ENCODE measurements around the gene RNF213. TPM values are rescaled to one million over a fixed set of nuclear protein-coding genes. Genes with fewer than 3 reads are reported as not detected.
A peak's percentile ranks its signal among the peaks of the same experiment; 100 is the strongest.
"Not testable (repeated sequence)": the region's sequence is repeated elsewhere in the genome, so short reads cannot be mapped to it uniquely, and the experiment has no call there.

The RNF213 gene
- polyA plus RNA-seq, 4 donors, result 35.4 to 71.4 (median 53.0) TPM

DNA sequence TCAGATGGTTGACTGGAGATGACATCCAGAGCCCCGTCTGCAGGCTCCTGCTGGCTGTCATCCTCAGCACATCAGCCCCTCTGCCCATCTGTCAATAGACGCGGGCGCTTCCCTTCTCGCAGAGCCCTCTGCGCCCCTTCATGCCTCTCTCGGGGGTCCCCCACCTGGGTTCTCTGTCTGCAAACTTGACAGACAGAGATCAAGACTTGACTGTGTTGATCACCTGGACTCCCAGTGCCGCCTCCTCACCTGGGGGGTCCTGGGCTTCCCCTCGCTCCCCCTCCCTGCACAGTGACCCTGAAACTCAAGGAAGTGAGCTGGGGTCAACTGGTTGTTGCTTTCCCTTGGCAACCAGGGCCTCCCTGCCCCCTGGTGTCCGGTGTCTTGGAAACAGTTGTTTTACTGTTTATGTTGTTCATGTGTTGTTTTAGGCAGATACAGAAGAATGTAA, 31.9 kb downstream of the RNF213 start:
- FAIRE-seq, result no peak
- H3K4me3 ChIP-seq (ENCODE audit: low read depth in 1 of 3, low read length in 3 of 3), result no peak overlapping the region
- no peaks in the 10 kb centered on the region for H3K9me3 ChIP-seq (ENCODE audit: control insufficient read depth in 2 of 2, insufficient read depth in 1 of 2, low read depth in 1 of 2, low read length in 1 of 2)
- no peaks in the 10 kb centered on the region for H3K27me3 ChIP-seq (ENCODE audit: control insufficient read depth in 3 of 3, insufficient read depth in 3 of 3, low read length in 3 of 3)
- no peak overlapping the region for H3K27ac ChIP-seq (ENCODE audit: low read depth in 1 of 3, low read length in 2 of 3)
- WGBS, 3 donors, result 92 to 96% (median 96%) methylated on average over 10 of the region's 10 CpGs
- H3K4me1 ChIP-seq (ENCODE audit: control insufficient read depth in 3 of 3, insufficient read depth in 2 of 3, low read depth in 1 of 3, low read length in 2 of 3), result no peaks in the 10 kb centered on the region
- no peak for DNase-seq
- H3K36me3 ChIP-seq (ENCODE audit: control insufficient read depth in 3 of 3, insufficient read depth in 2 of 3, low read depth in 1 of 3, low read length in 3 of 3), result peaks cover 48 to 97% (median 49%) of the 10 kb centered on the region in 3 donors

DNA sequence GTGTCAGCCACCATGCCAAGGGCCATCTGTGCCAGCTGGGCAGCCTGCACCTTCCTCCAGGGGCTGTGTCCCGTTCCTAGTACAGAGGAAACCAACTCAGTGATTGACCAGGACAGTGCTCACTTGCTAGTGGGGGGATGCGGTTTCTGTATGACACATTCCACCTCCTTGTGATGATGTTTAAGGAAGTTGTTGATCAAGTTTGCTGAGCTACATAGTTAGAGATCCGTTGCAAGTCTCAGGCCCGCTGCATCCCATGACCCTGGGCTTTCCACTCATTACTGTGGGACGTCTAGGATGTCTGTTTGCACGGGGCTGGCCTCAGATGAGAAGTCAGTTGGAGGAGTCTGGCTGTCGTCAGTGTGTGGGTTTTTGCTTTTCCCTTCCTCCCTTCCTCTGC, 33.6 kb downstream of the RNF213 start:
- no peak for DNase-seq
- no peak overlapping the region for H3K4me3 ChIP-seq (ENCODE audit: low read depth in 1 of 3, low read length in 3 of 3)
- no peaks in the 10 kb centered on the region for H3K9me3 ChIP-seq (ENCODE audit: control insufficient read depth in 2 of 2, insufficient read depth in 1 of 2, low read depth in 1 of 2, low read length in 1 of 2)
- WGBS, 3 donors, result 76 to 94% (median 81%) methylated on average over 7 of the region's 7 CpGs
- no peaks in the 10 kb centered on the region for H3K27me3 ChIP-seq (ENCODE audit: control insufficient read depth in 3 of 3, insufficient read depth in 3 of 3, low read length in 3 of 3)
- H3K4me1 ChIP-seq (ENCODE audit: control insufficient read depth in 3 of 3, insufficient read depth in 2 of 3, low read depth in 1 of 3, low read length in 2 of 3), result no peaks in the 10 kb centered on the region
- FAIRE-seq, result no peak
- H3K36me3 ChIP-seq (ENCODE audit: control insufficient read depth in 3 of 3, insufficient read depth in 2 of 3, low read depth in 1 of 3, low read length in 3 of 3), result peaks cover 46 to 93% (median 48%) of the 10 kb centered on the region in 3 donors
- H3K27ac ChIP-seq (ENCODE audit: low read depth in 1 of 3, low read length in 2 of 3), result peak overlapping the region in 1 of 3 donors; percentile 27

DNA sequence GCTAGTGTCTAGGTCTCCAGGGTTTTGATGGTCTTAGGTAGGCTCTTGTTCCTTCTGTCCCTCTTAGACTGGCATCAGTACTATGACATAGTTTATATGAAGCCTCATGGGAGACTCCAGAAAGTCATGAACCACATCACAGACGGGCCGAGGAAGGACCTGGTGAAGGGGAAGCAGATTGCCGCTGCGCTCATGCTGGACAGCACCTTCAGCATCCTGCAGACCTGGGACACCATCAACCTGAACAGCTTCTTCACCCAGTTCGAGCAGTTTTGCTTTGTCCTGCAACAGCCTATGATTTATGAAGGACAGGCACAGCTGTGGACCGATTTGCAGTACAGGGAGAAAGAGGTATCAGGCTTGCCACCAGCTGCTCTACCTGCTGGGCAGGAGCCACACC, 34.0 kb downstream of the RNF213 start:
- 88 to 94% (median 90%) methylated on average over 6 of the region's 6 CpGs for WGBS, 3 donors
- FAIRE-seq (no peak), DNase-seq (no peak)
- Histone ChIP-seq H3K36me3 (ENCODE audit: control insufficient read depth in 3 of 3, insufficient read depth in 2 of 3, low read depth in 1 of 3, low read length in 3 of 3) (peaks cover 46 to 89% (median 48%) of the 10 kb centered on the region in 3 donors), H3K9me3 (ENCODE audit: control insufficient read depth in 2 of 2, insufficient read depth in 1 of 2, low read depth in 1 of 2, low read length in 1 of 2) (no peaks in the 10 kb centered on the region), H3K27me3 (ENCODE audit: control insufficient read depth in 3 of 3, insufficient read depth in 3 of 3, low read length in 3 of 3) (no peaks in the 10 kb centered on the region), H3K4me1 (ENCODE audit: control insufficient read depth in 3 of 3, insufficient read depth in 2 of 3, low read depth in 1 of 3, low read length in 2 of 3) (no peaks in the 10 kb centered on the region), H3K27ac (ENCODE audit: low read depth in 1 of 3, low read length in 2 of 3) (peak overlapping the region in 1 of 3 donors; percentile 27), H3K4me3 (ENCODE audit: low read depth in 1 of 3, low read length in 3 of 3) (no peak overlapping the region)

DNA sequence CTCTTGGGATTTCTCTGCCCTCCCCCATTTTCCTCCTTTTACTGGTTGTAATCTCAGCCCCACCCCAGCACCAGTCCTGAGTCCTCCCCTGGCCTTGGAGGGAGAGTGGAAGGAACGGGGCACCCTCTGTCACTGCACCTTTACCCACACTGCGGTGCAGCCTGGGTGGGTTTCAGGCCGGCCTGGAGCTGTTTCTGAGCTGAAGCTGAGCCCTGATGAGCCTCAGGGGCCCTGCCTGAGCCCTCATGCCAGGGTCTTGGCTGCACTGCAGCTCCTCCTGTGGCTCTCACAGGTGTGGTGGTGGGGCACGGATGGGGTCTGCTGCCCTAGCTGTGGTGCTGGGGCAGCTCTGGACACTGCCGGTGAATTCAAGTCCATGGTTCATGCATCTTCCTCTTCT, 34.5 kb downstream of the RNF213 start:
- no peak for FAIRE-seq
- 84 to 93% (median 90%) methylated on average over 5 of the region's 5 CpGs for WGBS, 3 donors

DNA sequence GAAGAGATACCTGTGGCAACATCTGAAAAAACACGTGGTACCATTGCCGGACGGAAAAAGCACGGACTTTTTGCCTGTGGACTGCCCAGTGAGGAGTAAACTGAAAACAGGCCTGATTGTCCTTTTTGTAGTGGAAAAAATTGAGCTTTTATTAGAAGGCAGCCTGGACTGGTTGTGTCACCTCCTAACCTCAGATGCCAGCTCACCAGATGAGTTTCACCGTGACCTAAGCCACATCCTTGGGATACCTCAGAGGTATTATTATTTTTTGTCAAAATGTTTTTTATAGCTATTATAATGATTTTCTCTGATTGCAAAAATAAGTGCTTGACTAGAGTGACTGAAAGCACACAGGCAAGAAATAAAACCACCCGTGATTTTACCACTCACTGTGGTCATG, 34.9 kb downstream of the RNF213 start:
- Histone ChIP-seq H3K36me3 (ENCODE audit: control insufficient read depth in 3 of 3, insufficient read depth in 2 of 3, low read depth in 1 of 3, low read length in 3 of 3) (peaks cover 43 to 85% (median 49%) of the 10 kb centered on the region in 3 donors), H3K27ac (ENCODE audit: low read depth in 1 of 3, low read length in 2 of 3) (no peak overlapping the region), H3K4me3 (ENCODE audit: low read depth in 1 of 3, low read length in 3 of 3) (no peak overlapping the region), H3K27me3 (ENCODE audit: control insufficient read depth in 3 of 3, insufficient read depth in 3 of 3, low read length in 3 of 3) (no peaks in the 10 kb centered on the region), H3K9me3 (ENCODE audit: control insufficient read depth in 2 of 2, insufficient read depth in 1 of 2, low read depth in 1 of 2, low read length in 1 of 2) (peaks cover 0 to 4% of the 10 kb centered on the region in 2 donors), H3K4me1 (ENCODE audit: control insufficient read depth in 3 of 3, insufficient read depth in 2 of 3, low read depth in 1 of 3, low read length in 2 of 3) (no peaks in the 10 kb centered on the region)
- 91 to 93% (median 91%) methylated on average over 6 of the region's 6 CpGs for WGBS, 3 donors
- FAIRE-seq, result no peak
- no peak for DNase-seq

More for the DNA sequence above, 34.5 kb downstream of the RNF213 start:
- H3K4me1 ChIP-seq (ENCODE audit: control insufficient read depth in 3 of 3, insufficient read depth in 2 of 3, low read depth in 1 of 3, low read length in 2 of 3), result no peaks in the 10 kb centered on the region
- peaks cover 46 to 85% (median 48%) of the 10 kb centered on the region in 3 donors for H3K36me3 ChIP-seq (ENCODE audit: control insufficient read depth in 3 of 3, insufficient read depth in 2 of 3, low read depth in 1 of 3, low read length in 3 of 3)
- H3K9me3 ChIP-seq (ENCODE audit: control insufficient read depth in 2 of 2, insufficient read depth in 1 of 2, low read depth in 1 of 2, low read length in 1 of 2), result no peaks in the 10 kb centered on the region
- H3K27me3 ChIP-seq (ENCODE audit: control insufficient read depth in 3 of 3, insufficient read depth in 3 of 3, low read length in 3 of 3), result no peaks in the 10 kb centered on the region
- H3K27ac ChIP-seq (ENCODE audit: low read depth in 1 of 3, low read length in 2 of 3), result no peak overlapping the region
- no peak overlapping the region for H3K4me3 ChIP-seq (ENCODE audit: low read depth in 1 of 3, low read length in 3 of 3)
- DNase-seq, result no peak

DNA sequence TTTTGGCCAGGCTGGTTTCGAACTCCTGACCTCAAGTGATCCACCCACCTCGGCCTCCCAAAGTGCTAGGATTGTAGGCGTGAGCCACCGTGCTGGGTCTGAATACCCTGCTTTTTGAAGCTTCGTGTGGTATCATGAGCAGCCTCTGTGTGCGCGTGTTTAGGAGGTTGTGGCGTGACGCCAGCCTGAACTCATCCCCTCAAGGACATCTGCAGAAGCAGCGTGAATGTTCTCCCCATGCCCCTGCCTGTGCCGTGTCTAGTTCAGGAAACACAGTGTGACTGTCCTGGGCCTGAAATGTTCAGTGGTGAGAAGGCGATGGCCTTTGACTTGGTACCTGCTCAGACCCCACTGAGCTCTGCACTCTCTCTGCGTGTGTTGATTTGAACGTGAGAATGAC, 35.6 kb downstream of the RNF213 start:
- Histone ChIP-seq H3K27ac (ENCODE audit: low read depth in 1 of 3, low read length in 2 of 3) (no peak overlapping the region), H3K9me3 (ENCODE audit: control insufficient read depth in 2 of 2, insufficient read depth in 1 of 2, low read depth in 1 of 2, low read length in 1 of 2) (peaks cover 0 to 5% of the 10 kb centered on the region in 2 donors), H3K27me3 (ENCODE audit: control insufficient read depth in 3 of 3, insufficient read depth in 3 of 3, low read length in 3 of 3) (no peaks in the 10 kb centered on the region), H3K4me1 (ENCODE audit: control insufficient read depth in 3 of 3, insufficient read depth in 2 of 3, low read depth in 1 of 3, low read length in 2 of 3) (no peaks in the 10 kb centered on the region), H3K4me3 (ENCODE audit: low read depth in 1 of 3, low read length in 3 of 3) (no peak overlapping the region), H3K36me3 (ENCODE audit: control insufficient read depth in 3 of 3, insufficient read depth in 2 of 3, low read depth in 1 of 3, low read length in 3 of 3) (peaks cover 39 to 81% (median 51%) of the 10 kb centered on the region in 3 donors)
- FAIRE-seq (no peak), DNase-seq (no peak)
- WGBS, 3 donors, result 91 to 92% (median 91%) methylated on average over 13 to 14 of the region's 14 CpGs

DNA sequence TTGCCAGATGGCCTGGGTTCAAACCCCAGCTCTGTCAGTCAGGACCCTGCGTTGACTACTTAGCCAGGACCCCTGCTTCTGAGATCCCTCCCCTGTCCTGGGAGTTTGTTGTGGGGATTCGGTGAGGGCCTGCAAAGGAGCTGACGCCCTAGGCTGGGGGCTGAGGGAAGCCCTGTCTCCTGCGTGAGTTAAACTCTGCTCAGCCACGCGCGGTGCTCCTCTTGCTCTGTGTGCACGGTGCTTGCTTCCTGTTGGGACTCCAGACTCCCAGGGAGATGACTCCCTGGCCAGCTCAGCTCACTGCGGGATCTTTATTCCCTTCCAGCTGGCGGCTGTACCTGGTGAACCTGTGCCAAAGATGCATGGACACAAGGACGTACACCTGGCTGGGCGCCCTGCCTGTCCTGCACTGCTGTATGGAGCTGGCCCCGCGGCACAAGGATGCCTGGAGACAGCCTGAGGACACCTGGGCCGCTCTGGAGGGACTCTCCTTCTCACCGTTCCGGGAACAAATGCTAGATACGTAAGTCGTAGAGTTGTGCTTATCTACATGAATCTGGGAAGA, 37.4 kb downstream of the RNF213 start:
- H3K9me3 ChIP-seq (ENCODE audit: control insufficient read depth in 2 of 2, insufficient read depth in 1 of 2, low read depth in 1 of 2, low read length in 1 of 2), result peaks cover 0 to 8% of the 10 kb centered on the region in 2 donors
- H3K36me3 ChIP-seq (ENCODE audit: control insufficient read depth in 3 of 3, insufficient read depth in 2 of 3, low read depth in 1 of 3, low read length in 3 of 3), result peaks cover 30 to 72% (median 50%) of the 10 kb centered on the region in 3 donors
- DNase-seq, result no peak
- H3K4me1 ChIP-seq (ENCODE audit: control insufficient read depth in 3 of 3, insufficient read depth in 2 of 3, low read depth in 1 of 3, low read length in 2 of 3), result no peaks in the 10 kb centered on the region
- H3K27ac ChIP-seq (ENCODE audit: low read depth in 1 of 3, low read length in 2 of 3), result no peak overlapping the region
- 91 to 93% (median 92%) methylated on average over 19 of the region's 19 CpGs for WGBS, 3 donors
- no peaks in the 10 kb centered on the region for H3K27me3 ChIP-seq (ENCODE audit: control insufficient read depth in 3 of 3, insufficient read depth in 3 of 3, low read length in 3 of 3)
- FAIRE-seq, result no peak
- H3K4me3 ChIP-seq (ENCODE audit: low read depth in 1 of 3, low read length in 3 of 3), result no peak overlapping the region

DNA sequence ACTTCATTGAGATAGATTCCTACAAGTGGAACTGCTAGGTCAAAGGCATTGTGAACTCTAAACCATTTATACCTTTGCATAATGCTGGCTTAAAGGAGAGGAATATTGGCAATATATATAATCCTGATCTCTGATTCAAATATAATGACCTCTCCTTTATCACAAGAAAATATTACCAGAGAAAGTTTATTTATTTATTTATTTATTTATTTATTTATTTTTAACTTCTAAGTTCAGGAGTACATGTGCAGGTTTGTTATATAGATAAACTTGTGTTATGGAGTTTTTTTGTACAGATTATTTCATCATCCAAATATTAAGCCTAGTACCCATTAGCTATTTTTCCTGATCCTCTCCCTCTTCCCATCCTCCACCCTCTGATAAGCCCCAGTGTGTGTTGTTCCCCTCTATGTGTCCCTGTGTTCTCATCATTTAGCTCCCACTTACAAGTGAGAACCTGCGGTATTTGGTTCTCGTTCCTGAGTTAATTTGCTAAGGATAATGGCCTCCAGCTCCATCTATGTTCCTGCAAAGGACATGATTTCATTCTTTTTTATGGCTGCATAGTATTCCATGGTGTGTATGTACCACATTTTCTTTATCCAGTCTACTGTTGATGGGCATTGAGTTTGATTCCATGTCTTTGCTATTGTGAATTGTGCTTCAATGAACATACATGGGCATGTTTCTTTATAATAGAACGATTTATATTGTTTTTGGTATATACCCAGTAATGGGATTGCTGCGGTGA, 38.9 kb downstream of the RNF213 start:
- H3K36me3 ChIP-seq (ENCODE audit: control insufficient read depth in 3 of 3, insufficient read depth in 2 of 3, low read depth in 1 of 3, low read length in 3 of 3), result peaks cover 29 to 70% (median 46%) of the 10 kb centered on the region in 3 donors
- H3K4me3 ChIP-seq (ENCODE audit: low read depth in 1 of 3, low read length in 3 of 3); H3K4me1 ChIP-seq (ENCODE audit: control insufficient read depth in 3 of 3, insufficient read depth in 2 of 3, low read depth in 1 of 3, low read length in 2 of 3); DNase-seq; H3K27ac ChIP-seq (ENCODE audit: low read depth in 1 of 3, low read length in 2 of 3); H3K27me3 ChIP-seq (ENCODE audit: control insufficient read depth in 3 of 3, insufficient read depth in 3 of 3, low read length in 3 of 3); FAIRE-seq: not testable (repeated sequence)
- H3K9me3 ChIP-seq (ENCODE audit: control insufficient read depth in 2 of 2, insufficient read depth in 1 of 2, low read depth in 1 of 2, low read length in 1 of 2), result peaks cover 0 to 21% of the 10 kb centered on the region in 2 donors
- 97 to 98% (median 98%) methylated on average over 4 of the region's 4 CpGs for WGBS, 3 donors
